NB4 (cell line): ENCODE data around the gene USP7.

Experiments
- CTCF ChIP-seq: IDR thresholded peaks from one replicate; pipeline ENCODE4 v1.5.1; 2012; ENCODE audit warnings: low read depth, low read length
- MAX ChIP-seq: IDR thresholded peaks from 2 replicates; pipeline ENCODE4 v1.6.1; 2011; ENCODE audit warnings: low read depth, low read length
- MYC ChIP-seq: IDR thresholded peaks from 2 replicates; pipeline ENCODE4 v1.6.1; 2011; ENCODE audit warnings: low read depth, low read length
- POLR2A ChIP-seq: IDR thresholded peaks from 2 replicates; pipeline ENCODE4 v1.6.1; 2011; ENCODE audit warnings: mild to moderate bottlenecking; ENCODE audit not compliant: insufficient read length; ENCODE audit errors: extremely low read depth

- TF ChIP-seq CTCF, result peak; percentile 14
- TF ChIP-seq MAX, result no peak
- TF ChIP-seq POLR2A, result no peak
- TF ChIP-seq MYC, result no peak
Measured at GRCh38 chr16:8905795-8906591, 57.7 kb downstream of the USP7 start.
